NK-92 (cell line): Measurements from ENCODE around the gene NSMCE4A.
"Not testable (repeated sequence)": the region's sequence is repeated elsewhere in the genome, so short reads cannot be mapped to it uniquely, and the experiment has no call there.

ENCODE experiments used
- DNase-seq: peaks from one replicate; lab custom pipeline; 2025; ENCODE audit not compliant: unreplicated experiment; lab: John Stamatoyannopoulos, UW

The NSMCE4A gene

DNA sequence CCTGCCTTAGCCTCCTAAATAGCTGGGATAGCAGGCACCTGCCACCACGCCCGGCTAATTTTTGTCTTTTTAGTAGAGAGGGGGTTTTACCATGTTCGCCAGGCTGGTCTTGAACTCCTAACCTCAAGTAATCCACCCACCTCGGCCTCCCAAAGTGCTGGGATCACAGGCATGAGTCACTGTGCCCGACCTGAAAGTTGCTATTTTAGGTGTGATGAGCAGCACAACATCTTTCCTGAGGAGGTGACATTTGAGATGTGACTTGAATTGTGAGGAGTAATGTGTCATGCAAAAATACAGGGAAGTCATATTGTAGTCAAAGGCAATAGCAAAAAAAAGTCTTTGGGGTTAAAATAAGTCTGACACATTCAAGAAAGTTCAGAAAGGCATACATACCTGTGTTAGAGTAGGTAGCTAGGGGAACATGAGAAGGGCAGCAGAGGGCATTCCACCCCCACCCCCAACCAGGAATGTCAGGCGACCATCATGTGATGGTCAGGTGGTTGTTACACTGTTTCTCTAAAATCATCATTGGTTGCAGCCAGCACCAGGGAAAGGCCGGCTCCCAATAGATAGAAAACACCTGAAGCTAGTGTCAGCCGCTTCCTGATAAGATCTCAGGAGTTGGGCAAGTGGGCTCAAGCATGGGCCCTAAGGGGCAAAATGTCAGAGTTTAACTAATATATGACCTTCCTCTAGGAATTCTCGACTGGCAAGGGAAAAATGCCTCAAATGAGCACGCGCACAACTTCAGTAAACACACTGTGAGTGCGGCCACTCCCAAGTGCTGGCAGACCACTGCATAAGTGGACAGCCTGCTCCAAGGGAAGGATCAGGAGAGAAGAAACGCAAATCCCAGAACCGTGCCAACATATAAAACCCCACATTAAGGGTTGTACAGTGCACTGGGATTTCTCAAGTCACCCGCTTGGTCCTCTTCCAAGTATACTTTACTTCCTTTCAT lies 13.6 kb upstream of the NSMCE4A start, which contains the start of gene TACC2:
Gene TACC2, plus strand, starts transcription at position 803 of the 964 bp plus-strand sequence. CDS start 32,819 bp downstream, outside the sequence.
- no peak for DNase-seq

DNA sequence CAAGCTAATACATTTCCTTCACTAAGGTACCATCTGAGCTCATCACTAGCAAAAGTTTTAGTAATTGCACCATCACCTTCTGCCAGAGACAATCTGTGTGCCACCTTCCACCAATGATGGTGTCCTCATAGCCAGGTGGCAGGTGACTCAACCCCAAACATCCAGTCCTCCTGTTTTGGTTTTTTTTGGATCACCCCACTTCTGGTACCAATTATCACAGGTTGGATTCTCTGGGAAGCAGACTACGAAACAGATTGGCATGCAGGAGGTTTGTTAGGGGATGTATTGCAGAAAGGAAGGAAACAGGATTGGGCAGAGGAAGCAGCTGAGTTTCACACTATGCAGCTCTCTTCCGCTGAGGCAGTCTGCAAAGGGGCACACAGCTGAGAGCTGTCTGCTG lies 9.4 kb upstream of the NSMCE4A start:
- DNase-seq, result no peak

DNA sequence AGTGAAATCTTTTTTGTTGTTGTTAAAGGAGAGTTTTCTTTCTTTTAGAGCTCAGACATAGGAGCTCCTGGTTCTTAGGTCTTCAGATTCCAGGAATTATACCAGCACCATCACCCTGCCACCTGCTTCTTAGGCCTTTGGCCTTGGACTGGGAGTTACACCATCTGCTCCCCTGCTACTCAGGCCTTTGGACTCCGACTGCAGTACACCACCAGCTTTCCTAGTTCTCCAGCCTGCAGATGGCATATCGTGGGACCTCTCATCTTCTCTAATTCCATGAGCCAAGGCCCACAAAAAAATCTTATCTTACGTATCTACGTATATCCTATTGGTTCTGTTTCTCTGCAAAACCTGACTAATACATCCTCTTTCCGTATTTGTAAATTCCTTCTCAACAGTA lies 8.8 kb upstream of the NSMCE4A start:
- no peak for DNase-seq

DNA sequence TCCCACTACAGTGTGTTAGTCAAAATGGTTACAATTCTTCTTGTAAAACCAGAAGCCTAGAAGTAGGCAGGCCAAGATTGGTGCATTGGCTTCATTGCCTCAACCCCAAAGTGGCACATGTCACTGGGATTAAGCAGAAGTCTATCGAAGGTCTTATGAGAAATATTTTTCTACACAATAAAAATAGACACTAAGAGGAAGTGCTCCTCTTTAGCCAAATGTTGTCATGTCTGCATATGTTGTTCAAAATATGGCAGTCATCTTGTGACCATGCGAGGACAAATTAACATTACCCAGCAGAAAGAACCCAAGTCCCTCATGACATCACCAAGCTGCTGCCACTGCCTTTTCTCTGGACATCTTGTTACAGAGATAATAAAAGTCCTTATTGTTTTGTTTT lies 6.3 kb upstream of the NSMCE4A start:
- DNase-seq, result no peak

DNA sequence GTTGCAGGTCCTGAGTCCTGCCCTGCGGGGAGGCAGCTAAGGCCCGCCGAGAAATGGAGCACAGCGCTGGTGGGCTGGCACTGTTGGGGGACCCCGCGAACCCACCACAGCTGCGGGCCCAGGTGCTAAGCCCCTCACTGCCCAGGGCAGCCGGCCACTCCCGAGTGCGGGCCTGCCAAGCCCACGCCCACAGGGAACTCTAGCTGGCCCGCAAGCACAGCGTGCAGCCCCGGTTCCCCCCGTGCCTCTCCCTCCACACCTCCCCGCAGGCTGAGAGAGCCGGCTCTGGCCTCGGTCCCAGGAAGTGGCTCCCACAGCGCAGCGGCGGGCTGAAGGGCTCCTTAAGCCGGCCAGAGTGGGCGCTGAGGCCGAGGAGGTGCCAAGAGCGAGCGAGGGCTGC lies 3.5 kb upstream of the NSMCE4A start:
- no peak for DNase-seq

DNA sequence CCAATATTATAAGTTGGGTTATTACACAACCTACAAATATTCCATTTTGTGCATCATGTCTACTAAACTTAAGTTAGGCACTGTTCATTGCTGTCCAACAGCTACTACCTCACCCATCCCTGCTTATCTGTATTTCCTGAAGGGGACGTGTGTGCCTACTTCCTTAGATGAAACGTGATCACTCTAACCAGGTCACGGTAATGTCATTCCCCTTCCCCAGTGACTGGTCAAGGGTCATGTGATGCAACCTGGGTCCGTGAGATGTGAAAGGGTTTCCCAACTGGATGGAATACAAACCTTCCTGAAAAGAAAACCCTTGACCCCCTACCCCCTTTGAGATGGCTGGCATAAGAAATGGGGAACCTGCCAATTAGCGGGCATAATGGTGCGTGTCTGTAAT lies 1.6 kb upstream of the NSMCE4A start:
- DNase-seq, result no peak

DNA sequence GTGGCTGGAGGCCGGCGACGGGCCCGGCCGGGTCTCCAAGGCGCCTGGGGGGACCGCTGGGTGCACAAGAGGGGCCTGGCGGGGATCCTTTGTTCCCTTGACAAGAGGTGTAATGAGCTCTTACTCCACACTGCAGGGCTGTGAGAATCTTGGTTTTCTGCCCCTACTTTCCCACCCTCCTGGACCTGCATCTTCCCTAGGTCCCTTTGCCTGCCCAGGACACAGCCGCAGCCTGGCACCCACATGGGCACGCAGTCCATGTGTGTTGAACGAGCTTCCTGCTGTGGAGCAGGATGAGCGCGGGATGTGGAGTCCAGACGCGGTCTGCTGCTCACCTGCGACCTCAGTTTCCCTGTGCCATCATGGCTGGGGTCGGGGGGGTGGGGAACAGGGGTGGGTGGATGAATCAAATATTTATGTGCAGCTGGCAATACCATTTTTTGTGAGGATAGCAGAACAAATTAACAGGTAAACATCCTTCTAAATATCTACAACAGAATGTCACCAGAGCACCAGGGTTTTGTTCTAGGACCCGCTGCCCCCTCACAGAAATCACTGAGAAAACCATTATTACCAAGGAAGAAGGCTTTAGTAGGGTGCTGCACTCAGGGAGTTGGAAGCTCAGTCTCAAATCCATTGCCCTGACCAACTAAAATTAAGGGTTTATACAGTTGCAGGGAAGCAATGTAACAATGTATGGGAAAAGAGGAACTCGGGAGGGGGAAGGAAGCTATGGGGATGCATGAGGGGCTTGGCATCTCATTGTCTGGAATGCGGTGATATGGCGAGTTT lies 474 bp upstream of the NSMCE4A start:
- DNase-seq, result no peak

DNA sequence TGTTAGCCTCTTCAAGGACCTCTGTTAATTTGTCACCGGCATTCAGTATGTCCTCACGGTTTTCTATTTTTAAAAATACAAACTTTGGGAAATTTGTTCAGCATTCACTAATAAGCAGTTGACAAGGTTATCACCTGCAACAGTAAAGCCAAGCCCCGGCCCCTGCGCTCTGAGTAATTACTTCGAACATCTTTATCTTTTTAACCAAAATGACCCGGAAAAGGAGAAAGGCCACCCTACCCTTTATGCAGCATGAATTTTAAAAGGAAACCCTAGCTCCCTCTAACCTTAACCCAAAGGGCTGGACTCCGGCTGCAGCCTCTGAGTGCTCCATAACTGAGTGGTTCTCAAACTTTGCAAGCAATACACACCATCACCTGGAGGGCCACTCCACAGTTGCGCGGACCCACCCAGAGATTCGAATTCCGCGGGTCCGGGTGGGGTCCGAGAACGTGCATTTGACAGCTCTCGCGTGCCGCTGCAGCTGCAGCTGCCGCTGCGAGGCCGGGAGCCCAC lies 940 bp downstream of the NSMCE4A start:
- DNase-seq, result no peak

DNA sequence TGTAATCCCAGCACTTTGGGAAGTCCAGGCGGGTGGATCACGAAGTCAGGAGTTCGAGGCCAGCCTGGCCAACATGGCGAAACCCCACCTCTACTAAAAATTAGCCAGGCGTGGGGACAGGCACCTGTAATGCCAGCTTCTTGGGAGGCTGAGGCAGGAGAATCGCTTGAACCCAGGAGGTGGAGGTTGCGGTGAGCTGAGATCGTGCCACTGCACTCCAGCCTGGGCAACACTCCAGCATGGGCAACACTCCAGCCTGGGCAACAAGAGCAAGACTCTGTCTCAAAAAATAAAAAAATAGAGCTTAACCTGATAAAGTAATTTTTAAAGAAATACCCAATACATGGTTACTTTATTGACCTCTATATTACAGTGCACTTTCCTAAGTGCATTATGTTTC lies 5.9 kb downstream of the NSMCE4A start:
- DNase-seq, result not testable (repeated sequence)

DNA sequence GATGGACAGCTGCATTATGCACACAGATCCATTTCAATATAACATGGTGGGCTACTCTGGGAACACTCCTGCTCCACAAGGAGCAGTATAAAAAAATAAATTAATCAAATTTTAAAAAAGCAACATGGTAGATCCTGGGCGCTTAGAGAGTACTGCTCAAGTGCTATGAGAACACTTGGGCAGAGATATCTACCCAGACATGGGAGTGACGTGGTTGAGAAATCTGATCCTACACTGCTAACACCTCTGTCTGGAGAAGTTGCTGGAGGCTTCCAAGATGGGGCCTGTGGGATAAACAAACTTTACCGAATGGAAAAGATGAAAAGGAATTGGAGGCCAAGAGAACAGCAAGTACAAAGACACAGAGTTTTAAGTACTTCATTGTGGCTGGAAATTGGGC lies 9.0 kb downstream of the NSMCE4A start:
- no peak for DNase-seq

DNA sequence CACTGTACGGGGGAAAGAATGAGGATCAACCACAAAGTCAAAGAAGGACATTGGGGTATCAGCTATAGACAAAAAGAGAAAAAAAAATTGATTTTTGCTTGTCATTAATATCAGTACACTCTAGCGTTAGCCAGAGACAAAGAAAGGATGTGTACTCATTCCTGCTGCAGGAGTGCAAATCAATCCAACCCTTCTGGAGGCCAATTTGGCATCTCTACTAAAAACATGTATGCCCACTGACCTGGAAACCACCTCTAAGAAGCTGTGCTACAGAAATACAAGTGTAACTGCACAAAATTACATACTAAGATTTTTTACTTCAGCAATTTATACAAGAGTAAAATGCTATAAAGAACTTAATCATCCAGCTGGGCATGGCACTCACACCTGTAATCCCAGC lies 13.6 kb downstream of the NSMCE4A start:
- no peak for DNase-seq

DNA sequence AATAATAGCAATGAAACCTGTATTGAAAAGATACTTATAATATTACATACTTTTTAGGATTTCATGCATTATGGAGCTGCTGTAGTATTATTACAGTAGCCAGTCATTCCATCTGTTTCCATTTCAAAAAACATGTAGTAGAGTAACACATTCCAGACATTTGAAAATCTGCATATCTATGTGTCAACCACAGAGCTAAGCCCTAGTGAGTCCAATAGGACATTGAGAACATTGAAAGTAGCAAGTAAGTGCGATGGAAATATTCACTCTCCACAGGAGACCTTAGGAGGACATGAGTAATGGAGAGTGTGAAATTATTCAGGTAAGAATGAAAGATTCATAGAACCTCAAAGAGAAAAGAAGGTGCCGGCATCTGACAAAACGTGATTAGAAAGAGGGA lies 15.3 kb downstream of the NSMCE4A start:
- DNase-seq, result no peak

DNA sequence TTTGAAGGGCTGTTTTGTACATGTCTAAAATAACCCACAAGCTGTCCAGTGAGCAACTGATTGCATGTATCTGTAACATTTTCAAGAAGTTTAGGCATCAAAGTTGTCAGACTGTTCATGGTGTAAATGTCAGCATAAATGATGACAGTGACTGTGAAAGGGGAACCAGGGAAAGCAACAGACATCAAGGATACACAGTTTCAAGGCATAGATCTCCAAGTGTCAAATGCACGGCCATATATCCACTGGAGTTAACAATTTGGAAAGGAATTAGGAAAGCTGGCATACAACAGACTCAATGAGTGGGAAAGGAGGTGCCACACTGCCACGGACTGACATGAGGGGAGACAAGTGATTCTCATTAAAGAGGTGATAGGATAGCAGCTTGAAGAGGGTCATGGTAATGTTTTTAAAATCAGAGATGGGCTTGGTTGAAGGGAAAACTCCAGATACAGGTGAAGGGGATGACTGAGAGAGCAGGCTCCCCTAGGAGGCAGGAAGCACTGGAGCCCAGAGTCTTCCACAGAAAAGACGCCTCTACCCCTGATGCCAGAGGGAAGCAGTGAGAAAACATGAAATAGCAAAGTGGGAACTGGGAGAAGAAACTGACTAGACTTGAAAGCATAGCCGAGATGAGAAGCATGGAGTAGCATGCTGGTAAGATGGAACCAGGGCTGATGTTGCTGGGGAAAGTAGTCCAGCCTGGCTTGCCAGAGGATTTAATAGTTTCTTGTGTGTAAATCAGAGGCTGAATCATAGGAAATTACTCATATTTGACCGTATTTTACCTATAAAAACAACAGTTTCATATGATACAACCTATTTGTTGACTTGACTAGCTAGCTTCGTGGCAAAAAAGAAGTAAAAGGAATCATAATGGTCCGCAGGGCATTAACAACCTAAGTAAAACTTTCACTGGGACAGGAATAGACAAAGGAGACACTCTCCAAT lies 18.6 kb downstream of the NSMCE4A start:
- no peak for DNase-seq

DNA sequence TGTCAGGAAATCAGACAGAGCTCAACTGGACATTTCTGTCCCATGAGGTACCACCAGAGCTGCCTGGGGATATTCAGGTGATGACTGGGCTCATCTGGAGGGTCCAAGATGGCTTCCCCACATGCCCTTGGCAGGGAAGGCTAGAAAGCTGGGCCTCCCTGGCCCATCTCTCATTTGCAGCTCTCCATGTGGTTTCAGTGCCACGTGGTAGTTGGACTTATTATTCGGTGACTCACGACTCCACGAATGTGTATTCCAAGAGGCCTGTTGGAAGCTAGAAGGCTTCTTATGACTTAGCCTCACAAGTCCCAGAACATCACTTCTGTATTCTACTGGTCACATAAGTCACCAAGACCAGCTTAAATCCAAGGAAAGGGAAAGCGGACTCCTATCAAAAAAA lies 22.8 kb downstream of the NSMCE4A start:
- DNase-seq, result no peak

DNA sequence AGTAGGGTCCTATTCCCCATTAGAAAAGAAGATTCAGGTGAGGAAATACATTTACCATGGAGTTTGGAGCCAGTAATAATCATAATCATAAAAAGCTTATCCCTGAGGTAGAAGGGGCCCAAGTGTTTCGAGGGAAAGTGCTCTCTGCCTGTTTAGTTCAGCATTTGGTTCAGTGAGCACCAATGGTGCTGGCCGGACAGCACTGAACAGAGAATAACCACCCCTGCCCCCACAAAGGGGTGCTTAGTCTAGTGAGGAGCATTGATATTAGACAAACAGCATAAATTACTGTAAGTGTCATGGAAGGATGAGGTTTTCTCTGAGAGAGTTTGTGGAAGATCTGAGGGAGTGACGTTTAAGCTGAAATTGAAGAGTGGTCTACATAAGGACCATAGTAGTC lies 25.6 kb downstream of the NSMCE4A start:
- no peak for DNase-seq

DNA sequence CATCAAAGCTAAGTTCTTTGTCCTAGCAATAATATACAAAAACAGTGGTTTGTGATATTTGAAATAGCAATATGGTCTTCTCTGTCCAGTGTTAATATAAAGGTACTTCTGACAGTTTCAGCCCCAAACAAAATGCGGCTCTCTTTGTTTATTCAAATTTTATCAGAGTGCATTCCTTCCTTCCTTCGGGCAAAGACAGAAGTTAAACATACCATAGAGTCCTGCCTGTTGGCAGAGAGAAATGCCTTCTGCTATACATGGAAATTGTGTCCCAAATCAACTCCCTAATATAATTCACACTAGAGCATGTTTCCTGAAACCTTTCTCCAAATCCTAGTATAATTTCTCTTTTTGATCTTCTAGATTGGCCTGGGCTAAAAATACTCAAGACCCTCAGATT lies 26.0 kb downstream of the NSMCE4A start:
- no peak for DNase-seq

DNA sequence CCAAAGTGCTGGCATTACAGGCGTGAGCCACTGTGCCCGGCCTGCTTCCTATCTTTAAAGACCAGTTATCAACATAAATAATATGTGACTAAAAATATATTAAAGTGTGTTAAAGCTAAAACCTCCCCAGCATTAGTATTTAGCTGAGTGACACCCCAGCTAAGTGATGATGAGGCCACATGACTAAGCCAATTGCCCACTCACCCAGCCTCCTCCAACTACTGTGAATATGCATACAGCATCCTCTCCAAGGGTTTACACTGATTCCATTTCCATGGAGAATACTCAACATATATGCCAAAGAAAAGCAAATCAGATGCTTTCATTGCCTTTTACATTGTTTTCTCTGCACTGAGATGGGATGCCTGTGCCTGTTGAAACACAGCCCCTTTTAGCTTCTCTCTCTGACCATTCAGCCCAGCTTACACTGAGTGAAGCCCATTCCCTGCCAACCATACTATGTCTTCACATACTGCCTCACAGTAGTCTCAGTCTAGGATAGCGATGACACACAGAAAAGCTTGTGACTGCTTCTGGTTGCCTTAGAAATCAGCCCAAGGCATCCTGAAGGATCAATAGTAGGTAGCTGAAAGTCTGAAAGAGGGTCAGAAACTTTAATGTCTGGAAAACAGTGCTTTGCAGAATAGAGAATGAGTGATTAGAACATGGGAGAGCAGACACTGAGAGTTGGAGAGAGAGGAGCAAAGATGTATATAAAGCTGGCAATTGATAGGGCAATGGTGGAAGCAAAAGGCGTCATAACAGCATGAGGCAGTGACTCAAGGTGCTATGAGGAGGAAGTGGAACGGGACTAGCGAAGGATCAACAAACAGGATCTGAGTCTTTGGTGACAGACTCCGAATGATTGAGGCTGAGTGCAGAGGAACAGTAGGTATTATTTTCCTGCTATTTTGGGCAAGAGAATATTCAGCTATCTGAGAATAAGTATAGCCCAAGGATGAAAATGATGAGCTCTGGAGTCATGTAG lies 27.4 kb downstream of the NSMCE4A start:
- DNase-seq, result no peak

DNA sequence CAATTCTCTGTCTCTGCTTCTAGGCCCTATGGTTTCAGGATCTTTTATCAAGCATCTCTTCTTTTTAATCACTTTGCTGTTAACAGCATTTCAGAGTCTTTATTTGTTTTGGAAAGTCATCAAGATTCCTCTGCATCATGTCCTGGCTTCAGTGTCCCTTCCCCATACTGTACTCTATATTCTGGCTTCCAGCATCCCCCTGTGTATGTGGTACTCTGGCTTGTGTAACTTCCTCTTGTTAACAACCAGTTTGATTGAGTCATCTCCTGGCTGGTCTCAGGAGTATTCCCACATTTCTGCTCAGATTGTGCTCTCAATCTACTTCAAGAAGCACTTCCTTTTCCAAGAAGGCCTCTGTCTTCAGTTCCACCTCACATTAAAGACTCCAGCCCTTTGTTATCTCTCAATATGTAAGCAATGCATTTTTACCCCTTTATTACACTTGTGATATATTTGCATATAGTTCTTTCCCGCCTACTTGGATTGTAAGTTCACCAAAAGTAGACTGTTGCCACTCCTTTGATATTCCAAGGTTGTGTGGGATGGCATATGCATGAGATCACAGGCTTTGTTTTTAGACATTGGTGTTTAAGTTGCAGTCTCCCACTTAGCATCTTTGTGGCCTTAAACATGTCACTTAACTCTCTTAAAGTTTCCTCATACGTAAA lies 32.1 kb downstream of the NSMCE4A start:
- no peak for DNase-seq

DNA sequence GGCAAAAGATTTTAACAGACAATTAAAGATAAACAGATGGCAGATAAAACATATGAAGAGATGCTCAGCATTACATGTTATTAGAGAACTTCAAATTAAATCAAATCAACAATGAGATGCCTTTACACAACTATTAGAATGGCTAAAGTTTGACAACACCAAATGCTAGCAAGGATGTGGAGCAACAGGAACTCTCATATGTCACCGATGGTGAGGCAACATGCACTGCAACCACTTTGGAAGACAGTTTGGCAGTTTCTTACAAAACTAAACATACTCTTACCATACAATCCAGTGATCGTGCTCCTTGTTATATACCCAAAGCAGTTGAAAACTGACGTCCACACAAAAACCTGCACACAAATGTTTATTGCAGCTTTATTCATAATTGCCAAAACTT lies 33.5 kb downstream of the NSMCE4A start:
- DNase-seq, result no peak
